SU-DHL-6 (cell line): Measurements from ENCODE around the gene CXCL3.

Experiments used
- H2AFZ ChIP-seq: fragments of 200-600 bp; sonication (generic); 2 replicates; pipeline ENCODE4 v1.6.1; 2014; ENCODE audit warnings: low read depth, mild to moderate bottlenecking, moderate library complexity, mixed read lengths, antibody characterized with exemption, low read length; ENCODE audit not compliant: severe bottlenecking
- H3F3A ChIP-seq: fragments of 200-600 bp; shearing (Covaris generic); 2 replicates; pipeline ENCODE4 v1.6.0; 2016; ENCODE audit warnings: antibody characterized with exemption, mild to moderate bottlenecking; ENCODE audit not compliant: insufficient read depth
- H3K27ac ChIP-seq: fragments of 200-600 bp; sonication (generic); 2 replicates; pipeline ENCODE4 v1.5.1; 2016; ENCODE audit warnings: low read depth, mild to moderate bottlenecking, low read length, moderate library complexity, mixed read lengths
- H3K27me3 ChIP-seq: fragments of 200-600 bp; sonication (generic), shearing (Covaris generic); 2 replicates; pipeline ENCODE4 v1.6.0; 2014; ENCODE audit warnings: mild to moderate bottlenecking, low read length
- H3K36me3 ChIP-seq: fragments of 200-600 bp; sonication (generic); 2 replicates; pipeline ENCODE4 v1.6.1; 2014; ENCODE audit warnings: mild to moderate bottlenecking, low read length, mixed read lengths
- H3K4me2 ChIP-seq: fragments of 300-600, 200-600 bp; shearing (Covaris generic), sonication (generic); 2 replicates; pipeline ENCODE4 v1.6.0; 2014; ENCODE audit warnings: low read length, low read depth, mild to moderate bottlenecking; ENCODE audit not compliant: poor library complexity, severe bottlenecking
- H3K4me3 ChIP-seq: fragments of 200-600 bp; sonication (generic); 2 replicates; pipeline ENCODE4 v1.5.1; 2014; ENCODE audit warnings: antibody characterized with exemption, low read length, mild to moderate bottlenecking, mixed read lengths; ENCODE audit not compliant: insufficient read depth, poor library complexity, severe bottlenecking
- H3K79me2 ChIP-seq: fragments of 200-600 bp; sonication (generic); 2 replicates; pipeline ENCODE4 v1.6.1; 2014; ENCODE audit warnings: mild to moderate bottlenecking, low read length, moderate library complexity; ENCODE audit not compliant: insufficient read depth
- H3K9ac ChIP-seq: fragments of 200-600 bp; sonication (generic); 2 replicates; pipeline ENCODE4 v1.7.0; 2014; ENCODE audit warnings: mild to moderate bottlenecking, low read length
- H3K9me2 ChIP-seq: fragments of 200-600 bp; sonication (generic); replicated peaks from 2 replicates; pipeline ENCODE4 v1.6.1; 2014; ENCODE audit warnings: low read length; ENCODE audit not compliant: insufficient read depth
- H3K9me3 ChIP-seq: fragments of 200-600 bp; sonication (generic); 2 replicates; pipeline ENCODE4 v1.6.1; 2014; ENCODE audit warnings: low read length, mixed read lengths; ENCODE audit not compliant: insufficient read depth
- H4K20me1 ChIP-seq: fragments of 200-600 bp; sonication (generic); 2 replicates; pipeline ENCODE4 v1.6.1; 2014; ENCODE audit warnings: low read depth, mild to moderate bottlenecking, antibody characterized with exemption, low read length, moderate library complexity, mixed read lengths
- EZH2phosphoT487 ChIP-seq: fragments of 200-600 bp; sonication (generic), shearing (Covaris generic); conservative IDR thresholded peaks from 2 replicates; pipeline ENCODE4 v1.6.1; 2018; ENCODE audit warnings: mild to moderate bottlenecking, antibody characterized with exemption, low read length, moderate library complexity, mixed read lengths
- TF ChIP-seq, protein P1 (sequence below): fragments of 200-600 bp; sonication (generic); IDR thresholded peaks from one replicate; pipeline ENCODE4 v1.5.1; 2017; ENCODE audit warnings: antibody characterized with exemption, mild to moderate bottlenecking, low read length, moderate library complexity; ENCODE audit not compliant: insufficient read depth, poor library complexity, severe bottlenecking

The CXCL3 gene

GRCh38 chr4:74038425-74039314 lies at the start of gene CXCL3:
TSS of gene CXCL3 (minus strand) at chr4:74038689. CDS start at chr4:74038611, 78 bp downstream.
- Histone ChIP-seq H3K4me3 (no peak within 1 kb of the TSS), H3K9me3 (no peaks in the 10 kb centered on the region), H2AFZ (no peak within 1 kb of the TSS), H3K9me2 (no peaks in the 10 kb centered on the region), H3K27me3 (no peaks in the 10 kb centered on the region), H3F3A (no peaks in the 10 kb centered on the region), H4K20me1 (no peaks in the 10 kb centered on the region), H3K79me2 (no peaks in the 10 kb centered on the region), H3K36me3 (no peaks in the 10 kb centered on the region), H3K27ac (no peak within 1 kb of the TSS), H3K9ac (no peak within 1 kb of the TSS), H3K4me2 (no peak within 1 kb of the TSS)
- TF ChIP-seq, protein P1, sequence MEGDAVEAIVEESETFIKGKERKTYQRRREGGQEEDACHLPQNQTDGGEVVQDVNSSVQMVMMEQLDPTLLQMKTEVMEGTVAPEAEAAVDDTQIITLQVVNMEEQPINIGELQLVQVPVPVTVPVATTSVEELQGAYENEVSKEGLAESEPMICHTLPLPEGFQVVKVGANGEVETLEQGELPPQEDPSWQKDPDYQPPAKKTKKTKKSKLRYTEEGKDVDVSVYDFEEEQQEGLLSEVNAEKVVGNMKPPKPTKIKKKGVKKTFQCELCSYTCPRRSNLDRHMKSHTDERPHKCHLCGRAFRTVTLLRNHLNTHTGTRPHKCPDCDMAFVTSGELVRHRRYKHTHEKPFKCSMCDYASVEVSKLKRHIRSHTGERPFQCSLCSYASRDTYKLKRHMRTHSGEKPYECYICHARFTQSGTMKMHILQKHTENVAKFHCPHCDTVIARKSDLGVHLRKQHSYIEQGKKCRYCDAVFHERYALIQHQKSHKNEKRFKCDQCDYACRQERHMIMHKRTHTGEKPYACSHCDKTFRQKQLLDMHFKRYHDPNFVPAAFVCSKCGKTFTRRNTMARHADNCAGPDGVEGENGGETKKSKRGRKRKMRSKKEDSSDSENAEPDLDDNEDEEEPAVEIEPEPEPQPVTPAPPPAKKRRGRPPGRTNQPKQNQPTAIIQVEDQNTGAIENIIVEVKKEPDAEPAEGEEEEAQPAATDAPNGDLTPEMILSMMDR, result no peak
- TF ChIP-seq EZH2phosphoT487, result no peak

GRCh38 chr4:74087481-74087880 lies 49.0 kb upstream of the CXCL3 start:
- no peak overlapping the region for H3K27ac ChIP-seq
- no peak overlapping the region for H3K9ac ChIP-seq
- H4K20me1 ChIP-seq, result no peaks in the 10 kb centered on the region
- no peaks in the 10 kb centered on the region for H3K9me2 ChIP-seq
- H2AFZ ChIP-seq, result no peak overlapping the region
- no peaks in the 10 kb centered on the region for H3F3A ChIP-seq
- no peaks in the 10 kb centered on the region for H3K36me3 ChIP-seq
- H3K79me2 ChIP-seq, result no peaks in the 10 kb centered on the region
- no peaks in the 10 kb centered on the region for H3K9me3 ChIP-seq
- TF ChIP-seq, protein P1, result no peak
- TF ChIP-seq EZH2phosphoT487, result no peak
- no peaks in the 10 kb centered on the region for H3K27me3 ChIP-seq
- H3K4me3 ChIP-seq, result no peak overlapping the region
- H3K4me2 ChIP-seq, result no peak overlapping the region

DNA sequence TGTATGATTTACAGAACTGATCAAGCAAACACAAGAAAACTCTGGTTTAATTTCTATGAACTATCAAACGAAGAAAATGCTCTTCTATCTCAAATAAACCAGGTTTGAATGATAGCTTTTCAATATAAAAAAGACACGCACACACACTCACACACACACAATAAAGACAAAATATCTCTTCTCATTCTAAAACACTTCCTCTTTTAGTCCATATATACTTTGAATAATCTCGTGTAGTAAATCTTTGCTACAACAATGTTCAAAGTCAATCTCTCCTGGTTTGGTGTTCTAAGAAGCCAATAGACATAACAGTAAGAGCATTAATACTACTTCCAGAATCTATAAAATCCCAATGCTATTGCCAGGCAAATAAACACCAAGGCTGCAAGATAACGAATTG lies 47.2 kb upstream of the CXCL3 start:
- Histone ChIP-seq H3F3A (no peaks in the 10 kb centered on the region), H3K79me2 (no peaks in the 10 kb centered on the region), H3K9me3 (no peaks in the 10 kb centered on the region), H4K20me1 (no peaks in the 10 kb centered on the region), H3K4me3 (no peak overlapping the region), H3K27me3 (no peaks in the 10 kb centered on the region), H3K9me2 (no peaks in the 10 kb centered on the region), H2AFZ (no peak overlapping the region), H3K4me2 (no peak overlapping the region), H3K36me3 (no peaks in the 10 kb centered on the region), H3K27ac (no peak overlapping the region), H3K9ac (no peak overlapping the region)
- TF ChIP-seq, protein P1, result no peak
- TF ChIP-seq EZH2phosphoT487, result no peak
